OCI-LY1 (cell line): Measurements from ENCODE around the gene ZNF143.

ENCODE experiments used
- H2AFZ ChIP-seq: fragments of 200-600 bp; sonication (generic), shearing (Covaris generic); 2 replicates; pipeline ENCODE4 v1.6.0; 2014; ENCODE audit warnings: antibody characterized with exemption, mild to moderate bottlenecking, low read length
- H3F3A ChIP-seq: fragments of 200-600 bp; sonication (generic), shearing (Covaris generic); 2 replicates; pipeline ENCODE4 v1.6.0; 2014; ENCODE audit warnings: mild to moderate bottlenecking, antibody characterized with exemption, low read length, moderate library complexity; ENCODE audit not compliant: insufficient read depth
- H3K27ac ChIP-seq: fragments of 200-600 bp; sonication (generic); 2 replicates; pipeline ENCODE4 v1.5.1; 2014; ENCODE audit warnings: low read length, mixed run types, mild to moderate bottlenecking, low read depth; ENCODE audit not compliant: poor library complexity, severe bottlenecking
- H3K27me3 ChIP-seq: fragments of 200-600 bp; sonication (generic); 2 replicates; pipeline ENCODE4 v1.6.0; 2014; ENCODE audit warnings: antibody characterized with exemption, mild to moderate bottlenecking, low read length, moderate library complexity; ENCODE audit not compliant: insufficient read depth
- H3K36me3 ChIP-seq: fragments of 200-600 bp; sonication (generic); 2 replicates; pipeline ENCODE4 v1.6.1; 2014; ENCODE audit warnings: mild to moderate bottlenecking, antibody characterized with exemption, low read length, moderate library complexity, mixed read lengths; ENCODE audit not compliant: insufficient read depth
- H3K4me1 ChIP-seq: fragments of 200-600 bp; sonication (generic); 2 replicates; pipeline ENCODE4 v1.5.1; 2014; ENCODE audit warnings: mild to moderate bottlenecking, low read length, moderate library complexity; ENCODE audit not compliant: insufficient read depth, severe bottlenecking
- H3K4me2 ChIP-seq: fragments of 200-600 bp; sonication (generic), shearing (Covaris generic); 2 replicates; pipeline ENCODE4 v1.6.1; 2014; ENCODE audit warnings: low read length
- H3K4me3 ChIP-seq: fragments of 200-600 bp; sonication (generic); 2 replicates; pipeline ENCODE4 v1.5.1; 2014; ENCODE audit warnings: low read length, low read depth, mild to moderate bottlenecking, mixed read lengths; ENCODE audit not compliant: poor library complexity, severe bottlenecking
- H3K79me2 ChIP-seq: fragments of 200-600 bp; shearing (Covaris generic); 2 replicates; pipeline ENCODE4 v1.6.1; 2016; ENCODE audit warnings: mixed run types, low read length, mixed read lengths; ENCODE audit not compliant: insufficient read depth
- H3K9ac ChIP-seq: fragments of 200-600 bp; sonication (generic), shearing (Covaris generic); 2 replicates; pipeline ENCODE4 v1.6.1; 2014; ENCODE audit warnings: mild to moderate bottlenecking, low read length, mixed read lengths
- H3K9me2 ChIP-seq: fragments of 200-600 bp; sonication (generic), shearing (Covaris generic); 2 replicates; pipeline ENCODE4 v1.6.1; 2014; ENCODE audit warnings: low read depth, mild to moderate bottlenecking, low read length, mixed read lengths
- H3K9me3 ChIP-seq: fragments of 200-600 bp; shearing (Covaris generic); 2 replicates; pipeline ENCODE4 v1.6.1; 2014; ENCODE audit warnings: low read length, mixed read lengths
- H4K20me1 ChIP-seq: fragments of 200-600 bp; sonication (generic), shearing (Covaris generic); 2 replicates; pipeline ENCODE4 v1.6.0; 2016; ENCODE audit warnings: mild to moderate bottlenecking, low read length; ENCODE audit not compliant: insufficient read depth
- CTCF ChIP-seq: fragments of 200-600 bp; sonication (generic), shearing (Covaris generic); IDR thresholded peaks from 2 replicates; pipeline ENCODE4 v1.5.1; 2017; ENCODE audit warnings: mild to moderate bottlenecking, antibody characterized with exemption, low read length, moderate library complexity, mixed read lengths
- EZH2 ChIP-seq: fragments of 200-600 bp; sonication (generic), shearing (Covaris generic); IDR thresholded peaks from 2 replicates; pipeline ENCODE4 v1.8.0; 2017; ENCODE audit warnings: borderline replicate concordance, mixed run types, mild to moderate bottlenecking, antibody characterized with exemption, low read length, moderate library complexity, mixed read lengths

The ZNF143 gene

GRCh38 chr11:9570313-9571025, 109.7 kb downstream of the ZNF143 start:
- Histone ChIP-seq H3K27me3 (no peaks in the 10 kb centered on the region), H3K79me2 (peaks cover 18% of the 10 kb centered on the region), H3K9ac (no peak overlapping the region; the same call in 1 of the 2 replicates), H3K27ac (peak overlapping the region; percentile 94), H3K4me2 (peak overlapping the region; percentile 74), H3F3A (peaks cover 14% of the 10 kb centered on the region), H3K36me3 (peaks cover 11% of the 10 kb centered on the region), H2AFZ (no peak overlapping the region), H3K4me3 (no peak overlapping the region), H3K9me3 (no peaks in the 10 kb centered on the region), H4K20me1 (no peaks in the 10 kb centered on the region), H3K4me1 (peaks cover 60% of the 10 kb centered on the region), H3K9me2 (no peaks in the 10 kb centered on the region)
- TF ChIP-seq CTCF (no peak), EZH2 (no peak)

- peak overlapping the region; percentile 74 for H3K4me2 ChIP-seq
These were observed 110.4 kb downstream of the ZNF143 start for GRCh38 chr11:9571071-9571762.

GRCh38 chr11:9571763-9572115, 110.9 kb downstream of the ZNF143 start:
- H3K4me2 ChIP-seq, result peak overlapping the region; percentile 74
- H3F3A ChIP-seq, result peaks cover 14% of the 10 kb centered on the region
- peaks cover 23% of the 10 kb centered on the region for H3K36me3 ChIP-seq
- no peaks in the 10 kb centered on the region for H3K9me2 ChIP-seq
- H3K4me1 ChIP-seq, result peaks cover 57% of the 10 kb centered on the region
- no peaks in the 10 kb centered on the region for H3K27me3 ChIP-seq
- peak overlapping the region; percentile 94 for H3K27ac ChIP-seq
- no peak overlapping the region for H2AFZ ChIP-seq
- H3K79me2 ChIP-seq, result peaks cover 31% of the 10 kb centered on the region
- H3K4me3 ChIP-seq, result peak overlapping the region; percentile 99
- TF ChIP-seq EZH2, result no peak
- TF ChIP-seq CTCF, result no peak
- no peaks in the 10 kb centered on the region for H4K20me1 ChIP-seq
- H3K9ac ChIP-seq, result peak overlapping the region; percentile 82
- no peaks in the 10 kb centered on the region for H3K9me3 ChIP-seq

More at GRCh38 chr11:9571071-9571762, 110.4 kb downstream of the ZNF143 start:
- peak overlapping the region; percentile 82; the same call in 1 of the 2 replicates for H3K9ac ChIP-seq
- H3K9me3 ChIP-seq, result no peaks in the 10 kb centered on the region
- peaks cover 18% of the 10 kb centered on the region for H3K36me3 ChIP-seq
- H3K4me1 ChIP-seq, result peaks cover 55% of the 10 kb centered on the region
- H3K79me2 ChIP-seq, result peaks cover 26% of the 10 kb centered on the region
- H3K9me2 ChIP-seq, result no peaks in the 10 kb centered on the region
- H3F3A ChIP-seq, result peaks cover 14% of the 10 kb centered on the region
- H2AFZ ChIP-seq, result no peak overlapping the region
- TF ChIP-seq CTCF (no peak), EZH2 (no peak)
- H4K20me1 ChIP-seq, result no peaks in the 10 kb centered on the region
- peak overlapping the region; percentile 94 for H3K27ac ChIP-seq
- no peaks in the 10 kb centered on the region for H3K27me3 ChIP-seq
- H3K4me3 ChIP-seq, result peak overlapping the region; percentile 99
